Mesendoderm (in vitro differentiated cells): ENCODE results near the gene ZNF423.
"Not testable (repeated sequence)": the region's sequence is repeated elsewhere in the genome, so short reads cannot be mapped to it uniquely, and the experiment has no call there.

ENCODE experiments used
- DNase-seq: peaks from one replicate; pipeline ENCODE4 v3.0.0; 2013
- H2AK5ac ChIP-seq: 2 replicates; pipeline ENCODE4 v1.6.1; 2013; ENCODE audit warnings: low read length, inconsistent platforms
- H2BK120ac ChIP-seq: 2 replicates; pipeline ENCODE4 v1.6.1; 2013; ENCODE audit warnings: low read depth, mild to moderate bottlenecking, low read length, moderate library complexity, mixed read lengths
- H2BK15ac ChIP-seq: replicated peaks from 2 replicates; pipeline ENCODE4 v1.6.1; 2013; ENCODE audit warnings: low read depth, mild to moderate bottlenecking, moderate library complexity
- H2BK5ac ChIP-seq: 2 replicates; pipeline ENCODE4 v1.6.1; 2013; ENCODE audit warnings: low read length, inconsistent platforms
- H3K18ac ChIP-seq: 2 replicates; pipeline ENCODE4 v1.6.1; 2013; ENCODE audit warnings: mild to moderate bottlenecking, low read length, mixed read lengths
- H3K23ac ChIP-seq: one replicate; pipeline ENCODE4 v1.6.1; 2013; ENCODE audit warnings: low read length
- H3K27ac ChIP-seq: 2 replicates; pipeline ENCODE4 v1.5.1; 2013; ENCODE audit warnings: low read depth, mild to moderate bottlenecking, inconsistent platforms, low read length, moderate library complexity
- H3K27me3 ChIP-seq: 2 replicates; pipeline ENCODE4 v1.6.1; 2013; ENCODE audit warnings: low read length, control low read depth, mild to moderate bottlenecking, inconsistent platforms; ENCODE audit not compliant: insufficient read depth, poor library complexity
- H3K36me3 ChIP-seq: 2 replicates; pipeline ENCODE4 v1.6.1; 2013; ENCODE audit warnings: low read length, inconsistent platforms; ENCODE audit not compliant: control insufficient read depth, insufficient read depth
- H3K4ac ChIP-seq: one replicate; pipeline ENCODE4 v1.6.1; 2013; ENCODE audit warnings: low read depth, mild to moderate bottlenecking, low read length, moderate library complexity
- H3K4me1 ChIP-seq: 2 replicates; pipeline ENCODE4 v1.6.1; 2013; ENCODE audit warnings: low read depth, low read length, inconsistent platforms; ENCODE audit not compliant: control insufficient read depth
- H3K4me2 ChIP-seq: 2 replicates; pipeline ENCODE4 v1.6.1; 2013; ENCODE audit warnings: low read length
- H3K4me3 ChIP-seq: 2 replicates; pipeline ENCODE4 v1.5.1; 2013; ENCODE audit warnings: mild to moderate bottlenecking, low read length
- H3K56ac ChIP-seq: one replicate; pipeline ENCODE4 v1.6.1; 2013; ENCODE audit warnings: low read length
- H3K79me1 ChIP-seq: 2 replicates; pipeline ENCODE4 v1.6.1; 2013; ENCODE audit warnings: low read length, inconsistent platforms
- H3K79me2 ChIP-seq: 2 replicates; pipeline ENCODE4 v1.6.1; 2013; ENCODE audit warnings: mild to moderate bottlenecking, low read length; ENCODE audit not compliant: control insufficient read depth, insufficient read depth
- H3K9ac ChIP-seq: 2 replicates; pipeline ENCODE4 v1.6.1; 2013; ENCODE audit warnings: low read length, inconsistent platforms
- H4K5ac ChIP-seq: one replicate; pipeline ENCODE4 v1.6.1; 2013; ENCODE audit warnings: low read length
- H4K8ac ChIP-seq: one replicate; pipeline ENCODE4 v1.6.1; 2013; ENCODE audit warnings: low read depth, mild to moderate bottlenecking, control low read depth, low read length, moderate library complexity
- WGBS: extraction: QIAGEN DNeasy Blood & Tissue Kit; methylation state at CpG from one replicate; pipeline ENCODE4 v1.1.7; 2013; ENCODE audit warnings: low lambda C conversion rate, missing lambda C conversion rate; ENCODE audit not compliant: insufficient coverage; ENCODE audit errors: extremely low coverage; 5-methylcytosine and 5-hydroxymethylcytosine counted together

The ZNF423 gene

DNA sequence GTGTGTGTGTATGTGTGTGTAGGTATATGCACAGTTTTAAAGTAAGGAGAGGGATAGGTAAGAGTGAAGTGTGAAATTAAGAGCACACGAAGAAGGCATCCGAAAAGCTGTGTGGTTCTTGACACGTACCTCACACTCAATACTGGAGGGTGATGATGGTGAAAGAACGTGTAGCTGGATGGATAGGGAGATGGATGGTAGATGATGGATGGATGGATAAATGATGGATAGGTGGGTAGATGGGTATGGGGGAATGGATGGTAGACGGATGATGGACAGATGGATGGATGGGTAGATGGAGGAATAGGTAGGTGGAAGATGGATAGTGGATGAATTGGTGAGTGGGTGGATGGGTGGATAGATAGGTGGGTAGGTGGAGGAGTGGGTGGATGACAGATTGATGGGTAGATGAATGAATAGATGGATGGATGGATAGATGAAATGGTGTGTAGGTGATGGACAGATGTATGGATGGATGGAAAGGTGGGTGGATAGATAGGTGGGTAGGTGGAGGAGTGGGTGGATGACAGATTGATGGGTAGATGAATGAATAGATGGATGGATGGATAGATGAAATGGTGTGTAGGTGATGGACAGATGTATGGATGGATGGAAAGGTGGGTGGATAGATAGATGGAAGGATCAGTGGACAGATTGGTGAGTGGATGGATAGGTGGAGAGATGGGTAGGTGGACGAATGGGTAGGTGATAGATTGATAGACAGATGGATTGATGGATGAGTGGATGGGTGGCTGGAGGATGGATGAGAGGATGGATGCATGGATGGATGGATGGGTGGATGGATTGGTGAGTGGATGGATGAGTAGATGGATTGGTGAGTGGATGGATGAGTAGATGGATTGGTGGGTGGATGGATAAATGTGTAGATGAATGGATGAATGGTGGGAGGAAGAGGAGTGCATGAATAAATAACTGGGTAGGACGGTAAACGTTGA lies 349.6 kb downstream of the ZNF423 start:
- H3K4ac ChIP-seq, H3K27me3 ChIP-seq, H3K56ac ChIP-seq, H3K4me1 ChIP-seq, H2BK5ac ChIP-seq, H3K9ac ChIP-seq, H4K8ac ChIP-seq, H3K27ac ChIP-seq, H2BK120ac ChIP-seq, H3K79me1 ChIP-seq, H3K79me2 ChIP-seq, H3K18ac ChIP-seq, H3K4me2 ChIP-seq, DNase-seq, H3K4me3 ChIP-seq, H3K23ac ChIP-seq, H2BK15ac ChIP-seq, H2AK5ac ChIP-seq, H4K5ac ChIP-seq, H3K36me3 ChIP-seq: not testable (repeated sequence)
- 100% methylated on average over 3 of the region's 8 CpGs for WGBS

DNA sequence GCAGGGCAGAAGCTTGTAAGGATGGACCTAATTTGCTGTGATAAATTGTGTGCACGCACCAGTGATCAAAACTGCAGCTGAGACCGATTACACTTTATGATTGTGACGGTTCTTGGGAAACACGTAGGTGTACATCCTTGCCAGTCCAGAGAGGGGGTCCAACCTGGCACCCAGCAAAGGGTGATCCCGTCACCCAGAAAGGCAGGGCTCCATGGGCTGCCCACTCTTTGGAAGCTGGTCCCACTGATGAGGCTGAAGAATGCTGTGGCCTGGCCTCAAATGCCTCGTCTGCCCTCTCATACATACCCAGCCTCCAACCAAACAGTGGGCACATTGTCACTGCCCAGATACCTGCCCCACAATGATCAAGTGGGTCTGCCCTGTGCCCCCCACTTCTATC lies 350.4 kb downstream of the ZNF423 start:
- no peak overlapping the region for H4K5ac ChIP-seq
- H2BK120ac ChIP-seq = no peak overlapping the region
- H3K36me3 ChIP-seq = no peaks in the 10 kb centered on the region
- no peak overlapping the region for H3K56ac ChIP-seq
- no peaks in the 10 kb centered on the region for H3K27me3 ChIP-seq
- no peak overlapping the region for H3K4me2 ChIP-seq
- no peak overlapping the region for H4K8ac ChIP-seq
- H3K23ac ChIP-seq = no peak overlapping the region
- H3K4me1 ChIP-seq = no peaks in the 10 kb centered on the region
- H2AK5ac ChIP-seq = no peak overlapping the region
- no peak overlapping the region for H3K4ac ChIP-seq
- no peak for DNase-seq
- WGBS = no CpG with 5 or more reads among the region's 6 CpGs
- no peak overlapping the region for H2BK15ac ChIP-seq
- no peaks in the 10 kb centered on the region for H3K79me1 ChIP-seq
- no peak overlapping the region for H3K9ac ChIP-seq
- no peak overlapping the region for H3K18ac ChIP-seq
- no peaks in the 10 kb centered on the region for H3K79me2 ChIP-seq
- no peak overlapping the region for H2BK5ac ChIP-seq
- no peak overlapping the region for H3K4me3 ChIP-seq
- no peak overlapping the region for H3K27ac ChIP-seq

DNA sequence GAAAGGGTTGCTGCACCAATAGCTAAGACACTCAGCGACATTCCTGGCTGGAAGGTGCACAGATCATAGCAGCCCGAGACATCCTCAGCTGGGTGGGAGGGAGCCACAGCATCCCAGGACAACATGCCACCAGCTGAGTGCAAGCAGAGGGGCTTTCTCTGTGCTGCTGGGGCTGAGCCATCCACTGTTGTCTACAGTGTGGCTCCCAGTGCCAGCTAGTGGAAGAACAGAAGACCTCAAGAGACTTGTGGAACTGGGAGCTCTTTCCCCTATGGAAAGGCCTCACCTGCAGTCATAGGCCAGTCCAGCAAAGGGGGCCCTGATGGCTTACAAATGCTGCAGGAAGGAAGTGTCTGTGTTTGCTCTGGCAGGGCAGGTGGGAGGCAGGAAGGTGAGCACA lies 351.3 kb downstream of the ZNF423 start:
- no peak overlapping the region for H4K8ac ChIP-seq
- no peaks in the 10 kb centered on the region for H3K4me1 ChIP-seq
- H2AK5ac ChIP-seq = no peak overlapping the region
- H3K18ac ChIP-seq = no peak overlapping the region
- H2BK15ac ChIP-seq = no peak overlapping the region
- H3K27me3 ChIP-seq = no peaks in the 10 kb centered on the region
- no peak overlapping the region for H3K9ac ChIP-seq
- H3K23ac ChIP-seq = no peak overlapping the region
- no peak overlapping the region for H2BK120ac ChIP-seq
- no peaks in the 10 kb centered on the region for H3K36me3 ChIP-seq
- no peaks in the 10 kb centered on the region for H3K79me2 ChIP-seq
- H3K56ac ChIP-seq = no peak overlapping the region
- H3K27ac ChIP-seq = no peak overlapping the region
- no peak overlapping the region for H3K4ac ChIP-seq
- no peak overlapping the region for H4K5ac ChIP-seq
- H3K4me3 ChIP-seq = no peak overlapping the region
- DNase-seq = no peak
- H2BK5ac ChIP-seq = no peak overlapping the region
- no CpG with 5 or more reads among the region's 2 CpGs for WGBS
- no peak overlapping the region for H3K4me2 ChIP-seq
- H3K79me1 ChIP-seq = no peaks in the 10 kb centered on the region

DNA sequence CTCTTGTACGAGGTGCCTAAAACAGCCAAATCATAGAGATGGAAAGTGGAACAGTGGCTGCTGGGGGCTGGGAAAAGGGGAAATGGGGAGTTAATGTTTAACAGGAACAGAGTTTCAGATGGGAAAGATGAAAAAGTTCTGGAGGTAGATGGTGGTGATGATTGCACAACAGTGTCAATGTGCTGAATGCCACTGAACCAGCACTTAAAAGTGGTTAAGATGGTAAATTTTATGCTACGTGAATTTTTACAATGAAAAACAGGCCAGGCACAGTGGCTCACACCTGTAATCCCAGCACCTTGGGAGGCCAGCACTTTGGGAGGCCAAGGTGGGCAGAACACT lies 351.9 kb downstream of the ZNF423 start:
- no peaks in the 10 kb centered on the region for H3K36me3 ChIP-seq
- no peak overlapping the region for H3K4ac ChIP-seq
- H3K79me1 ChIP-seq = no peaks in the 10 kb centered on the region
- no peak overlapping the region for H2AK5ac ChIP-seq
- H4K5ac ChIP-seq = no peak overlapping the region
- H3K27ac ChIP-seq = no peak overlapping the region
- no CpG with 5 or more reads among the region's 2 CpGs for WGBS
- H4K8ac ChIP-seq = no peak overlapping the region
- H3K79me2 ChIP-seq = no peaks in the 10 kb centered on the region
- no peak overlapping the region for H2BK15ac ChIP-seq
- no peak for DNase-seq
- H3K4me3 ChIP-seq = no peak overlapping the region
- no peak overlapping the region for H3K9ac ChIP-seq
- H3K56ac ChIP-seq = no peak overlapping the region
- peaks cover 3% of the 10 kb centered on the region for H3K4me1 ChIP-seq
- no peak overlapping the region for H3K18ac ChIP-seq
- no peak overlapping the region for H3K23ac ChIP-seq
- no peak overlapping the region for H2BK120ac ChIP-seq
- no peak overlapping the region for H2BK5ac ChIP-seq
- no peak overlapping the region for H3K4me2 ChIP-seq
- H3K27me3 ChIP-seq = no peaks in the 10 kb centered on the region

DNA sequence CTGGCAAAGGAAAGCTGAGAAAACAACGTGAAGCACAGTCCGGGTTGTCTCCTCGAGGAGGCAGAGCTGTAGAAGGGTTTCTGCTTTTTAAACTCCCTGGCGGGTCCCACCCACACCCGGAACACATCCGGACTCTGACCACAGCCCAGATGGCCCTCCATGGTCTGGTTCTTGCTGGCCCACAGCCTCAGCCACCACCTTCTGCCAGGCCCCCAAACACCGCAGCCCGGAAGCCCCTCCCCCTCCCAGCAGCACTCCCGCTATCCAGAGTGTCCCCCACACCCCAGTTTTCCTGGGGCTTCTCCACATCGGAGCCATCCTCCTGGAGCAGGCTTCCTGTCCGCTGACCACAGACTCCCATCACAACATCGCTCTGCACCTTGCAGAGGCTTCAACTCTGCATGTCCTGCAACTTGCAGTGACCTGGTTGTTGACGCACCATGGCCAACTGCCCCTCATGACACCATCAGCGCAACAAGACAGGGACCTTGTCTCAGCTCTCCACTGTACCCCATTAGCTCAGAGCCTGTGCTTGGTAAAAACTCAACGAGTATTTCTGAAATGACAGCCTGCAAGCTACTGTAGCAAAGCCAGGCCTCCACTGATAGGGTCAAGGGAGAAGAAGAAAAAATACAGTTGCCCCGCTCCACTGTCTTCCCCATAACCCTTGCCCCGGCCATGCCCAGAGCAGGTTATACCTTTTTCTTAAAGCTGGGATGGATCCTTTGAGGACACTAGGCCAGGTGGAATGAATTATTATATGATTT lies 352.5 kb downstream of the ZNF423 start:
- Histone ChIP-seq H2BK120ac (no peak overlapping the region), H3K79me1 (no peaks in the 10 kb centered on the region), H3K79me2 (no peaks in the 10 kb centered on the region), H3K9ac (no peak overlapping the region), H3K36me3 (no peaks in the 10 kb centered on the region), H3K4ac (no peak overlapping the region), H3K4me3 (no peak overlapping the region), H3K27me3 (no peaks in the 10 kb centered on the region), H2AK5ac (no peak overlapping the region), H3K56ac (no peak overlapping the region), H4K8ac (no peak overlapping the region), H3K4me1 (peaks cover 3% of the 10 kb centered on the region), H3K4me2 (no peak overlapping the region), H4K5ac (no peak overlapping the region), H3K18ac (no peak overlapping the region), H3K27ac (no peak overlapping the region), H2BK15ac (no peak overlapping the region), H2BK5ac (no peak overlapping the region), H3K23ac (no peak overlapping the region)
- WGBS = no CpG with 5 or more reads among the region's 17 CpGs
- DNase-seq = no peak
